CD8-positive, alpha-beta memory T cell (primary cell): ENCODE measurements around the gene TTC28. TPM values are rescaled to one million over a fixed set of nuclear protein-coding genes. Genes with fewer than 3 reads are reported as not detected.

Source experiments
- CTCF ChIA-PET: fragments of 350-600 bp; sonication (Branson Sonifier 250); formaldehyde crosslinking; loops from one replicate; lab custom pipeline; 2021; ENCODE audit warnings: antibody characterized with exemption; lab: Charles Lee
- POLR2A ChIA-PET: fragments of 350-600 bp; sonication (Branson Sonifier 250); formaldehyde crosslinking; loops from one replicate; lab custom pipeline; 2021; ENCODE audit warnings: antibody characterized with exemption; lab: Charles Lee
- DNase-seq, 5 donors: peaks; one replicate each; pipeline versions ENCODE4 v3.0.0 to v3.0.0-alpha.2; 2020 to 2022; ENCODE audit warnings: mixed read lengths in 1 of 5
- H3K27ac ChIP-seq: one replicate; pipeline ENCODE4 v1.7.0; 2013; ENCODE audit warnings: low read depth, mild to moderate bottlenecking, low read length, moderate library complexity
- H3K27me3 ChIP-seq: 2 replicates; pipeline ENCODE4 v1.7.0; 2013; ENCODE audit warnings: low read length, mild to moderate bottlenecking; ENCODE audit not compliant: insufficient read depth, poor library complexity, severe bottlenecking
- H3K36me3 ChIP-seq: 2 replicates; pipeline ENCODE4 v1.7.0; 2013; ENCODE audit warnings: mild to moderate bottlenecking, low read length, moderate library complexity; ENCODE audit not compliant: insufficient read depth
- H3K4me1 ChIP-seq: 2 replicates; pipeline ENCODE4 v1.7.0; 2013; ENCODE audit warnings: mild to moderate bottlenecking, low read length, moderate library complexity; ENCODE audit not compliant: insufficient read depth
- H3K4me3 ChIP-seq: 2 replicates; pipeline ENCODE4 v1.7.0; 2013; ENCODE audit warnings: mild to moderate bottlenecking, low read length
- H3K9me3 ChIP-seq: 2 replicates; pipeline ENCODE4 v1.7.0; 2013; ENCODE audit warnings: mild to moderate bottlenecking, low read length
- H3K27ac Mint-ChIP-seq, 8 donors: one replicate each; pipeline ENCODE4 v1.8.0; 2020 to 2021; ENCODE audit warnings: mixed read lengths in 8 of 8, mild to moderate bottlenecking in 6 of 8, inconsistent platforms in 3 of 8, moderate library complexity in 3 of 8
- H3K27me3 Mint-ChIP-seq, 2 donors: one replicate each; pipeline ENCODE4 v1.8.0; 2020 to 2021; ENCODE audit warnings: mixed read lengths in 2 of 2, mild to moderate bottlenecking in 1 of 2, moderate library complexity in 1 of 2
- H3K36me3 Mint-ChIP-seq, 3 donors: one replicate each; pipeline ENCODE4 v1.8.0; 2020 to 2021; ENCODE audit warnings: mixed read lengths in 3 of 3, inconsistent platforms in 1 of 3, mild to moderate bottlenecking in 1 of 3
- H3K4me1 Mint-ChIP-seq, 3 donors: one replicate each; pipeline ENCODE4 v1.8.0; 2020 to 2021; ENCODE audit warnings: mixed read lengths in 3 of 3, inconsistent platforms in 1 of 3, mild to moderate bottlenecking in 1 of 3
- H3K4me3 Mint-ChIP-seq, 7 donors: one replicate each; pipeline ENCODE4 v1.8.0; 2020 to 2021; ENCODE audit warnings: mixed read lengths in 7 of 7, mild to moderate bottlenecking in 6 of 7, moderate library complexity in 4 of 7, inconsistent platforms in 2 of 7
- H3K9me3 Mint-ChIP-seq, 5 donors: one replicate each; pipeline ENCODE4 v1.8.0; 2020 to 2022; ENCODE audit warnings: mixed read lengths in 5 of 5, mild to moderate bottlenecking in 3 of 5, moderate library complexity in 2 of 5, inconsistent platforms in 1 of 5
- polyA plus RNA-seq: library from polyadenylated mRNA; unstranded; fragments of 300-500 nt; fragmentation: Illumina TruSeq; gene quantifications from one replicate; pipeline ENCODE4 v1.2.3, GENCODE V29; 2021
- total RNA-seq, 2 experiments: library from RNA; stranded (reverse); gene quantifications; one replicate each; pipeline ENCODE4 v1.2.3, GENCODE V29; 2021

Gene TTC28
- total and polyA plus RNA-seq, 3 experiments from 2014 or later: 0.24 to 0.60 (median 0.51) TPM

DNA sequence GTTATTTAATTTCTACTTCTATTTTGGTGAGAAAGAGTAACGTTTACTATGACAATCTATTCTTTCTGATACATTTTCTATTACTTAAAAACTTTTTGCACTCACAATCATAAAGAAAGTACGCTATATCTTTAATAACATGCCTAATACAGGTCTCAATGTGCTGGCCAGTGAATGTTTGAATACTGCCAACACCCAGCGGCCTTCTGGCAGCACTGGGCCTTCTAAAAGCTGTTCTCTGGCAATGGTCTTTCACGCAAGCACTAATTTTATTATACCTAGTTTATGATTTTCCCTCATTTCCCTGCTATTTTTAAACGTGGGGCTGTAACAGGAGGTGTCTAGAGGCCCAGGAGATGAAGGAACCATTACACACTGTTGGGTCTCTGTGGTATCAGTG is 410.8 kb downstream of the TTC28 start:
- CTCF ChIA-PET: no interaction called here
- Mint-ChIP-seq H3K9me3 (no peaks in the 10 kb centered on the region), H3K4me1 (no peaks in the 10 kb centered on the region), H3K36me3 (peaks cover 0 to 2% (median 0%) of the 10 kb centered on the region in 3 donors), H3K4me3 (no peak overlapping the region), H3K27ac (no peak overlapping the region), H3K27me3 (peaks cover 3 to 41% of the 10 kb centered on the region in 2 donors)
- POLR2A ChIA-PET: no interaction called here
- Histone ChIP-seq H3K9me3 (no peaks in the 10 kb centered on the region), H3K36me3 (no peaks in the 10 kb centered on the region), H3K4me3 (no peak overlapping the region), H3K27me3 (peaks cover 3% of the 10 kb centered on the region), H3K27ac (no peak overlapping the region), H3K4me1 (no peaks in the 10 kb centered on the region)
- DNase-seq: no peak

- Mint-ChIP-seq H3K27ac (no peak overlapping the region), H3K9me3 (no peaks in the 10 kb centered on the region), H3K4me3 (no peak overlapping the region), H3K36me3 (peaks cover 0 to 2% (median 0%) of the 10 kb centered on the region in 3 donors), H3K27me3 (peaks cover 3 to 39% of the 10 kb centered on the region in 2 donors), H3K4me1 (no peaks in the 10 kb centered on the region)
- Histone ChIP-seq H3K36me3 (no peaks in the 10 kb centered on the region), H3K9me3 (no peaks in the 10 kb centered on the region), H3K4me1 (no peaks in the 10 kb centered on the region), H3K4me3 (no peak overlapping the region), H3K27me3 (peaks cover 3% of the 10 kb centered on the region), H3K27ac (no peak overlapping the region)
- ChIA-PET POLR2A (no interaction called here), CTCF (no interaction called here)
- no peak for DNase-seq
Measured at GRCh38 chr22:28268171-28268570, 411.5 kb downstream of the TTC28 start.

DNA sequence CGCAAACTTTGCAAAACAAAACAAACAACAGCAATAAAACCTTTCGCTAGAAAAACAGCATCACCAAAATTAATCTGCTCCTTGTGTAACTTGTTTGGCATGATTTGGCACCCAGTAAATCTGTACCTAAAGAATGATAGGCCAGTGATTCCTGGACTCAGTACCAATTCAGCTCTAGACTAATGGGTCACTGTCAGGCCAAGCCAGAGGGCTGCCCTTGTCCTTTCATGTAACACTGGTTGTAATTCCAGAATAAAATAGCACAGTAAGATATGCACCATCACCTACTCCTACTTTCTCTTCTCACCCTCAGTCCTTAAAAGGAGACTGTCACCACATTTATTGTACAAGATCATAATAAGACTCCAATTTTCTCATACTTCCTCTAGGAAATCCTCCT is 419.0 kb downstream of the TTC28 start:
- Histone ChIP-seq H3K27me3 (no peaks in the 10 kb centered on the region), H3K9me3 (no peaks in the 10 kb centered on the region), H3K36me3 (no peaks in the 10 kb centered on the region), H3K4me1 (no peaks in the 10 kb centered on the region), H3K27ac (no peak overlapping the region), H3K4me3 (no peak overlapping the region)
- ChIA-PET POLR2A (no interaction called here), CTCF (no interaction called here)
- Mint-ChIP-seq H3K27me3 (peaks cover 1 to 8% of the 10 kb centered on the region in 2 donors), H3K4me1 (no peaks in the 10 kb centered on the region), H3K36me3 (no peaks in the 10 kb centered on the region), H3K4me3 (no peak overlapping the region), H3K27ac (no peak overlapping the region), H3K9me3 (peaks cover 0 to 2% (median 0%) of the 10 kb centered on the region in 5 donors)
- DNase-seq: no peak

DNA sequence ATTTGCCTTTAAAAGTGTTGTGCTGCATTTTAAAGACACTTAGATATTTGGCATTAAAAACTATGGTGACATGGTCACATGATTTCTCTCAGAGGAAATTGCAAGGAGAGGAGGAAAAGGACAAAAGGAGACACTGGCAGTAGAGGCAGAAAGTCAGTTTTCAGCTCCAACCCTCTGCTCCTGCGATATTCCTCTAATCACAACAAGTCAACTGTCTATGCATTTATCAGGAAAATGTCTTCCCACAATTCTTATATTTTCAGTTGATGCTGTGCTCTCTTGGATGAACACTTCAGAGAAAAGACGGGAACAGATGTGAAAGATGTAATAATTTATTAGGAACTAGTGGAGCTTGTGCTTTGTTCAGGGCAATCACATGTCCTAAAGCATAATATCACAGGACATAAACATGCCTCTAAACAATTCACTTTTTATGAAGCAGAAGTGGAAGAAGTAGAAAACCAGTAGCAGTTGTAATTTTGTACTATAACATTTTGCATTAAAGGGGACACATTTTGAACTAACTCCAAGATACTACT is 419.8 kb downstream of the TTC28 start:
- POLR2A ChIA-PET: no interaction called here
- no peak overlapping the region for H3K4me3 Mint-ChIP-seq
- Histone ChIP-seq H3K27me3 (no peaks in the 10 kb centered on the region), H3K27ac (no peak overlapping the region), H3K4me3 (no peak overlapping the region), H3K9me3 (no peaks in the 10 kb centered on the region), H3K36me3 (no peaks in the 10 kb centered on the region), H3K4me1 (no peaks in the 10 kb centered on the region)
- peaks cover 0 to 2% (median 0%) of the 10 kb centered on the region in 3 donors for H3K36me3 Mint-ChIP-seq
- no peak overlapping the region for H3K27ac Mint-ChIP-seq
- peaks cover 0 to 2% (median 0%) of the 10 kb centered on the region in 5 donors for H3K9me3 Mint-ChIP-seq
- H3K4me1 Mint-ChIP-seq: no peaks in the 10 kb centered on the region
- peaks cover 1 to 8% of the 10 kb centered on the region in 2 donors for H3K27me3 Mint-ChIP-seq
- DNase-seq: no peak
- CTCF ChIA-PET: no interaction called here

- no peak for DNase-seq
- no peaks in the 10 kb centered on the region for H3K27me3 ChIP-seq
- Mint-ChIP-seq H3K4me3 (no peak overlapping the region), H3K4me1 (no peaks in the 10 kb centered on the region), H3K27me3 (peaks cover 3 to 9% of the 10 kb centered on the region in 2 donors), H3K9me3 (peaks cover 0 to 2% (median 0%) of the 10 kb centered on the region in 5 donors), H3K27ac (no peak overlapping the region), H3K36me3 (peaks cover 0 to 3% (median 0%) of the 10 kb centered on the region in 3 donors)
- no peak overlapping the region for H3K4me3 ChIP-seq
- no peaks in the 10 kb centered on the region for H3K9me3 ChIP-seq
- H3K36me3 ChIP-seq: no peaks in the 10 kb centered on the region
- ChIA-PET CTCF (no interaction called here), POLR2A (no interaction called here)
- no peak overlapping the region for H3K27ac ChIP-seq
- H3K4me1 ChIP-seq: no peaks in the 10 kb centered on the region
Measured at GRCh38 chr22:28254396-28254795, 425.2 kb downstream of the TTC28 start.

- ChIA-PET POLR2A (no interaction called here), CTCF (no interaction called here)
- no peak overlapping the region for H3K4me3 ChIP-seq
- Mint-ChIP-seq H3K27me3 (peaks cover 3 to 11% of the 10 kb centered on the region in 2 donors), H3K4me1 (no peaks in the 10 kb centered on the region), H3K36me3 (peaks cover 0 to 3% (median 0%) of the 10 kb centered on the region in 3 donors), H3K4me3 (no peak overlapping the region), H3K9me3 (peaks cover 0 to 2% (median 0%) of the 10 kb centered on the region in 5 donors), H3K27ac (no peak overlapping the region)
- no peak for DNase-seq
- H3K9me3 ChIP-seq: no peaks in the 10 kb centered on the region
- H3K27ac ChIP-seq: no peak overlapping the region
- no peaks in the 10 kb centered on the region for H3K4me1 ChIP-seq
- no peaks in the 10 kb centered on the region for H3K36me3 ChIP-seq
- no peaks in the 10 kb centered on the region for H3K27me3 ChIP-seq
Measured at GRCh38 chr22:28252539-28252938, 427.1 kb downstream of the TTC28 start.

- H3K36me3 Mint-ChIP-seq: peaks cover 0 to 3% (median 0%) of the 10 kb centered on the region in 3 donors
- no peak overlapping the region for H3K4me3 ChIP-seq
- H3K27ac Mint-ChIP-seq: no peak overlapping the region
- H3K9me3 ChIP-seq: no peaks in the 10 kb centered on the region
- H3K9me3 Mint-ChIP-seq: no peaks in the 10 kb centered on the region
- H3K27me3 ChIP-seq: no peaks in the 10 kb centered on the region
- POLR2A ChIA-PET: no interaction called here
- no peak for DNase-seq
- CTCF ChIA-PET: no interaction called here
- H3K4me3 Mint-ChIP-seq: no peak overlapping the region
- H3K4me1 ChIP-seq: no peaks in the 10 kb centered on the region
- no peak overlapping the region for H3K27ac ChIP-seq
- H3K36me3 ChIP-seq: no peaks in the 10 kb centered on the region
- H3K27me3 Mint-ChIP-seq: peaks cover 3 to 24% of the 10 kb centered on the region in 2 donors
- H3K4me1 Mint-ChIP-seq: no peaks in the 10 kb centered on the region
Measured at GRCh38 chr22:28250036-28250695, 429.5 kb downstream of the TTC28 start.

DNA sequence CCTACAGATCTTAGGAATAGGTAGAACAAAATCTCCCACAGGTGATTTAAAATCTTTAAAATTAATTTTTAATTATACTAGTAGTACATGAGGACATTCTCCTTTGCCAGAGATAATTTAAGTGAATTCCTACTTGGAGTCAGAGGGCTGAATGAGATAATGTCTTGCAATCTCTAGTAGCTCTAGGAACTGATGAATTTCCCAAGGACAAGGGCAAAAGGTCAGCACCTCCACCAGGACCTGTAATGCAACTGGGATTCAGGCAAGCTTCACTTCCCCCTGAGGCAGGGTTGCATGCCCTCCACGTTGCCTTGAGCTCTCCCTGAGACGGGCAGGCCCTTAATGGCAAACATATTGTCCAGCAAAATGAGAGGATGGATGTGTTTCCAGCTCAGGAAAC is 430.2 kb downstream of the TTC28 start:
- Mint-ChIP-seq H3K27me3 (peaks cover 2 to 20% of the 10 kb centered on the region in 2 donors), H3K36me3 (no peaks in the 10 kb centered on the region), H3K9me3 (no peaks in the 10 kb centered on the region), H3K27ac (no peak overlapping the region), H3K4me3 (no peak overlapping the region), H3K4me1 (no peaks in the 10 kb centered on the region)
- no peak for DNase-seq
- Histone ChIP-seq H3K36me3 (no peaks in the 10 kb centered on the region), H3K4me3 (no peak overlapping the region), H3K27me3 (no peaks in the 10 kb centered on the region), H3K27ac (no peak overlapping the region), H3K4me1 (no peaks in the 10 kb centered on the region), H3K9me3 (no peaks in the 10 kb centered on the region)
- ChIA-PET CTCF (no interaction called here), POLR2A (no interaction called here)
